ENCODE data around the gene PSRC1.

GRCh38 chr1:109246141-109246551 is 36.8 kb downstream of the PSRC1 start:
- TF ChIP-seq CTCF (IDR thresholded peaks at IDR 0.05) (no peak), ZFX (IDR thresholded peaks at IDR 0.05; ENCODE audit: borderline replicate concordance) (no peak)

Measured in 22Rv1 (cell line).